ENCODE data around the gene MACROH2A1.

DNA sequence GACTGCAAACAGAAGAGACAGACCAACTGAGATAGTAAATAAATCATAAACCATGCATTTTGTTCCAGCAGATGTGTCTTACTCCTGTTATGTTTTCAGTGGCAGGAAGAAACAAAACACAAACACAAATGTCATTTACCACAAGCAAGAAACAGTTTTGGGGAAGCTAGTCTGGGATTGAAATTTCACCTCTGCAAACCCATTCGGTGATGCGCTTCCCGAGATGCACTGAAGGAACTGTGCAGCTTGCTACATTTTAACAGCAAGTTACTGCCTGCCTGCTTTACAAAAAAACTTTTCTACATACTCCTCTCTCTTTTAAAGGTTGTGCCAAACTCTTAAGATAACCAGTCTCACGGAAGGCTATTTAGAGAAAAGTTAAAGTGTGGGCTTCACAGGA lies 3.2 kb downstream of the MACROH2A1 start:
- TF ChIP-seq, protein P1, sequence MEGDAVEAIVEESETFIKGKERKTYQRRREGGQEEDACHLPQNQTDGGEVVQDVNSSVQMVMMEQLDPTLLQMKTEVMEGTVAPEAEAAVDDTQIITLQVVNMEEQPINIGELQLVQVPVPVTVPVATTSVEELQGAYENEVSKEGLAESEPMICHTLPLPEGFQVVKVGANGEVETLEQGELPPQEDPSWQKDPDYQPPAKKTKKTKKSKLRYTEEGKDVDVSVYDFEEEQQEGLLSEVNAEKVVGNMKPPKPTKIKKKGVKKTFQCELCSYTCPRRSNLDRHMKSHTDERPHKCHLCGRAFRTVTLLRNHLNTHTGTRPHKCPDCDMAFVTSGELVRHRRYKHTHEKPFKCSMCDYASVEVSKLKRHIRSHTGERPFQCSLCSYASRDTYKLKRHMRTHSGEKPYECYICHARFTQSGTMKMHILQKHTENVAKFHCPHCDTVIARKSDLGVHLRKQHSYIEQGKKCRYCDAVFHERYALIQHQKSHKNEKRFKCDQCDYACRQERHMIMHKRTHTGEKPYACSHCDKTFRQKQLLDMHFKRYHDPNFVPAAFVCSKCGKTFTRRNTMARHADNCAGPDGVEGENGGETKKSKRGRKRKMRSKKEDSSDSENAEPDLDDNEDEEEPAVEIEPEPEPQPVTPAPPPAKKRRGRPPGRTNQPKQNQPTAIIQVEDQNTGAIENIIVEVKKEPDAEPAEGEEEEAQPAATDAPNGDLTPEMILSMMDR (IDR thresholded peaks at IDR 0.05; ENCODE audit: insufficient read depth, low read length): no peak
- TF ChIP-seq, protein P2, sequence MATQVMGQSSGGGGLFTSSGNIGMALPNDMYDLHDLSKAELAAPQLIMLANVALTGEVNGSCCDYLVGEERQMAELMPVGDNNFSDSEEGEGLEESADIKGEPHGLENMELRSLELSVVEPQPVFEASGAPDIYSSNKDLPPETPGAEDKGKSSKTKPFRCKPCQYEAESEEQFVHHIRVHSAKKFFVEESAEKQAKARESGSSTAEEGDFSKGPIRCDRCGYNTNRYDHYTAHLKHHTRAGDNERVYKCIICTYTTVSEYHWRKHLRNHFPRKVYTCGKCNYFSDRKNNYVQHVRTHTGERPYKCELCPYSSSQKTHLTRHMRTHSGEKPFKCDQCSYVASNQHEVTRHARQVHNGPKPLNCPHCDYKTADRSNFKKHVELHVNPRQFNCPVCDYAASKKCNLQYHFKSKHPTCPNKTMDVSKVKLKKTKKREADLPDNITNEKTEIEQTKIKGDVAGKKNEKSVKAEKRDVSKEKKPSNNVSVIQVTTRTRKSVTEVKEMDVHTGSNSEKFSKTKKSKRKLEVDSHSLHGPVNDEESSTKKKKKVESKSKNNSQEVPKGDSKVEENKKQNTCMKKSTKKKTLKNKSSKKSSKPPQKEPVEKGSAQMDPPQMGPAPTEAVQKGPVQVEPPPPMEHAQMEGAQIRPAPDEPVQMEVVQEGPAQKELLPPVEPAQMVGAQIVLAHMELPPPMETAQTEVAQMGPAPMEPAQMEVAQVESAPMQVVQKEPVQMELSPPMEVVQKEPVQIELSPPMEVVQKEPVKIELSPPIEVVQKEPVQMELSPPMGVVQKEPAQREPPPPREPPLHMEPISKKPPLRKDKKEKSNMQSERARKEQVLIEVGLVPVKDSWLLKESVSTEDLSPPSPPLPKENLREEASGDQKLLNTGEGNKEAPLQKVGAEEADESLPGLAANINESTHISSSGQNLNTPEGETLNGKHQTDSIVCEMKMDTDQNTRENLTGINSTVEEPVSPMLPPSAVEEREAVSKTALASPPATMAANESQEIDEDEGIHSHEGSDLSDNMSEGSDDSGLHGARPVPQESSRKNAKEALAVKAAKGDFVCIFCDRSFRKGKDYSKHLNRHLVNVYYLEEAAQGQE (IDR thresholded peaks at IDR 0.05; ENCODE audit: insufficient replicate concordance, low read depth): no peak
- TF ChIP-seq GABPA (IDR thresholded peaks at IDR 0.05; ENCODE audit: low read depth) (no peak), POLR2AphosphoS5 (IDR thresholded peaks at IDR 0.05; ENCODE audit: low read depth) (no peak), SPI1 (IDR thresholded peaks at IDR 0.05; ENCODE audit: borderline replicate concordance, low read depth) (no peak)
